ENCODE measurements around the gene TMEM235.

The TMEM235 gene

GRCh38 chr17:78257810-78258322, 26.4 kb downstream of the TMEM235 start:
- peak overlapping the region; percentile 95 for H4K91ac ChIP-seq (ENCODE audit: low read length)
- H3K27ac ChIP-seq (ENCODE audit: low read length, poor library complexity, severe bottlenecking) = peak overlapping the region; percentile 76
- peak overlapping the region; percentile 65 to 98 for H3K18ac ChIP-seq (ENCODE audit: low read depth in 1 of 2, low read length in 2 of 2)
- no peak overlapping the region for H2BK5ac ChIP-seq (ENCODE audit: low read depth, low read length, poor library complexity, severe bottlenecking)
- no peaks in the 10 kb centered on the region for H3K36me3 ChIP-seq (ENCODE audit: control insufficient read depth in 1 of 2, insufficient read depth in 2 of 2, low read depth in 1 of 2, low read length in 2 of 2)
- peak overlapping the region; percentile 81 to 96 for H2BK12ac ChIP-seq (ENCODE audit: low read length in 2 of 2)
- peak overlapping the region; percentile 71 for H4K8ac ChIP-seq (ENCODE audit: low read length)
- no peaks in the 10 kb centered on the region for H3K9me3 ChIP-seq (ENCODE audit: control insufficient read depth, low read length)
- peak overlapping the region; percentile 89 to 93 for H3K4ac ChIP-seq (ENCODE audit: low read depth in 1 of 2, low read length in 2 of 2)
- no peak overlapping the region for H3K4me3 ChIP-seq (ENCODE audit: insufficient read depth in 1 of 2, low read depth in 1 of 2, low read length in 2 of 2)
- peaks cover 37% of the 10 kb centered on the region for H3K4me1 ChIP-seq (ENCODE audit: control insufficient read depth, insufficient read depth, low read depth, low read length)
- peak overlapping the region; percentile 88 for H2BK15ac ChIP-seq (ENCODE audit: low read depth, poor library complexity, severe bottlenecking)
- peak overlapping the region in 1 of 2 experiments; percentile 34 for H3K23ac ChIP-seq (ENCODE audit: low read length in 2 of 2)
- WGBS = 22% methylated on average over 16 of the region's 16 CpGs
- no peak overlapping the region for H3K9ac ChIP-seq (ENCODE audit: low read length)
- H2BK120ac ChIP-seq (ENCODE audit: low read depth, low read length) = peak overlapping the region; percentile 44
- peak overlapping the region; percentile 64 for H2AK5ac ChIP-seq (ENCODE audit: low read length, severe bottlenecking)
- peak overlapping the region; percentile 58 for H3K4me2 ChIP-seq (ENCODE audit: low read length, poor library complexity, severe bottlenecking)
- H3K79me1 ChIP-seq (replicated peaks; ENCODE audit: low read length, poor library complexity, severe bottlenecking) = peaks cover 3% of the 10 kb centered on the region
- H3K14ac ChIP-seq (ENCODE audit: low read length in 2 of 2) = peak overlapping the region in 1 of 2 experiments; percentile 92
- peaks cover 0 to 24% of the 10 kb centered on the region in 2 experiments for H3K27me3 ChIP-seq (ENCODE audit: control insufficient read depth in 1 of 2, insufficient read depth in 1 of 2, low read length in 2 of 2)
- peak; percentile 82 for DNase-seq
- H2AFZ ChIP-seq (ENCODE audit: low read depth, low read length) = no peak overlapping the region

GRCh38 chr17:78258323-78259191, 27.1 kb downstream of the TMEM235 start:
- H3K9ac ChIP-seq (ENCODE audit: low read length) = no peak overlapping the region
- H2AFZ ChIP-seq (ENCODE audit: low read depth, low read length) = no peak overlapping the region
- H3K4me3 ChIP-seq (ENCODE audit: insufficient read depth in 1 of 2, low read depth in 1 of 2, low read length in 2 of 2) = no peak overlapping the region
- H3K27me3 ChIP-seq (ENCODE audit: control insufficient read depth in 1 of 2, insufficient read depth in 1 of 2, low read length in 2 of 2) = peaks cover 0 to 26% of the 10 kb centered on the region in 2 experiments
- H3K14ac ChIP-seq (ENCODE audit: low read length in 2 of 2) = peak overlapping the region in 1 of 2 experiments; percentile 94
- peak overlapping the region; percentile 89 to 93 for H3K4ac ChIP-seq (ENCODE audit: low read depth in 1 of 2, low read length in 2 of 2)
- peak overlapping the region; percentile 65 to 98 for H3K18ac ChIP-seq (ENCODE audit: low read depth in 1 of 2, low read length in 2 of 2)
- peak overlapping the region; percentile 49 for H2BK5ac ChIP-seq (ENCODE audit: low read depth, low read length, poor library complexity, severe bottlenecking)
- H4K91ac ChIP-seq (ENCODE audit: low read length) = peak overlapping the region; percentile 95
- peak overlapping the region; percentile 44 for H2BK120ac ChIP-seq (ENCODE audit: low read depth, low read length)
- H3K79me1 ChIP-seq (replicated peaks; ENCODE audit: low read length, poor library complexity, severe bottlenecking) = peaks cover 3% of the 10 kb centered on the region
- no peaks in the 10 kb centered on the region for H3K9me3 ChIP-seq (ENCODE audit: control insufficient read depth, low read length)
- H4K8ac ChIP-seq (ENCODE audit: low read length) = peak overlapping the region; percentile 71
- WGBS = 27% methylated on average over 21 of the region's 23 CpGs
- peak overlapping the region; percentile 85 for H2AK5ac ChIP-seq (ENCODE audit: low read length, severe bottlenecking)
- H3K23ac ChIP-seq (ENCODE audit: low read length in 2 of 2) = peak overlapping the region in 1 of 2 experiments; percentile 34
- H3K4me2 ChIP-seq (ENCODE audit: low read length, poor library complexity, severe bottlenecking) = peak overlapping the region; percentile 58
- peak overlapping the region; percentile 81 to 100 for H2BK12ac ChIP-seq (ENCODE audit: low read length in 2 of 2)
- peaks cover 44% of the 10 kb centered on the region for H3K4me1 ChIP-seq (ENCODE audit: control insufficient read depth, insufficient read depth, low read depth, low read length)
- peak overlapping the region; percentile 76 for H3K27ac ChIP-seq (ENCODE audit: low read length, poor library complexity, severe bottlenecking)
- H2BK15ac ChIP-seq (ENCODE audit: low read depth, poor library complexity, severe bottlenecking) = peak overlapping the region; percentile 96
- DNase-seq = peak; percentile 59
- H3K36me3 ChIP-seq (ENCODE audit: control insufficient read depth in 1 of 2, insufficient read depth in 2 of 2, low read depth in 1 of 2, low read length in 2 of 2) = no peaks in the 10 kb centered on the region

- DNase-seq = no peak
- peak overlapping the region in 1 of 2 experiments; percentile 91 for H3K18ac ChIP-seq (ENCODE audit: low read depth in 1 of 2, low read length in 2 of 2)
- no peak overlapping the region for H2BK15ac ChIP-seq (ENCODE audit: low read depth, poor library complexity, severe bottlenecking)
Measured at GRCh38 chr17:78259192-78259554, 27.7 kb downstream of the TMEM235 start.

More at GRCh38 chr17:78259192-78259554, 27.7 kb downstream of the TMEM235 start:
- peak overlapping the region; percentile 85 for H2AK5ac ChIP-seq (ENCODE audit: low read length, severe bottlenecking)
- no peak overlapping the region for H3K9ac ChIP-seq (ENCODE audit: low read length)
- no peak overlapping the region for H2AFZ ChIP-seq (ENCODE audit: low read depth, low read length)
- H3K23ac ChIP-seq (ENCODE audit: low read length in 2 of 2) = no peak overlapping the region
- peak overlapping the region; percentile 19 for H4K8ac ChIP-seq (ENCODE audit: low read length)
- H2BK120ac ChIP-seq (ENCODE audit: low read depth, low read length) = peak overlapping the region; percentile 44
- H3K9me3 ChIP-seq (ENCODE audit: control insufficient read depth, low read length) = no peaks in the 10 kb centered on the region
- H3K4me1 ChIP-seq (ENCODE audit: control insufficient read depth, insufficient read depth, low read depth, low read length) = peaks cover 42% of the 10 kb centered on the region
- H3K79me1 ChIP-seq (replicated peaks; ENCODE audit: low read length, poor library complexity, severe bottlenecking) = peaks cover 1% of the 10 kb centered on the region
- H3K4me2 ChIP-seq (ENCODE audit: low read length, poor library complexity, severe bottlenecking) = no peak overlapping the region
- H3K14ac ChIP-seq (ENCODE audit: low read length in 2 of 2) = peak overlapping the region in 1 of 2 experiments; percentile 70
- H2BK12ac ChIP-seq (ENCODE audit: low read length in 2 of 2) = peak overlapping the region in 1 of 2 experiments; percentile 97
- peaks cover 0 to 26% of the 10 kb centered on the region in 2 experiments for H3K27me3 ChIP-seq (ENCODE audit: control insufficient read depth in 1 of 2, insufficient read depth in 1 of 2, low read length in 2 of 2)
- H3K4me3 ChIP-seq (ENCODE audit: insufficient read depth in 1 of 2, low read depth in 1 of 2, low read length in 2 of 2) = no peak overlapping the region
- no peak overlapping the region for H2BK5ac ChIP-seq (ENCODE audit: low read depth, low read length, poor library complexity, severe bottlenecking)
- H3K27ac ChIP-seq (ENCODE audit: low read length, poor library complexity, severe bottlenecking) = no peak overlapping the region
- H3K4ac ChIP-seq (ENCODE audit: low read depth in 1 of 2, low read length in 2 of 2) = peak overlapping the region in 1 of 2 experiments; percentile 89
- no peaks in the 10 kb centered on the region for H3K36me3 ChIP-seq (ENCODE audit: control insufficient read depth in 1 of 2, insufficient read depth in 2 of 2, low read depth in 1 of 2, low read length in 2 of 2)
- 87% methylated on average over 8 of the region's 10 CpGs for WGBS
- peak overlapping the region; percentile 95 for H4K91ac ChIP-seq (ENCODE audit: low read length)
